Panc1 (cell line): ENCODE results near the gene GADD45A.

Experiments
- CTCF ChIP-seq: fragments of 450-650 bp; IDR thresholded peaks from 2 replicates; pipeline ENCODE4 v1.5.1; 2017; ENCODE audit warnings: mild to moderate bottlenecking
- POLR2AphosphoS5 ChIP-seq: IDR thresholded peaks from 2 replicates; pipeline ENCODE4 v1.6.1; 2012; ENCODE audit warnings: mild to moderate bottlenecking, low read depth, low read length, moderate library complexity
- REST ChIP-seq, 2 experiments: IDR thresholded peaks; 2 replicates each; pipeline ENCODE4 v1.6.1; 2011 to 2012; ENCODE audit warnings: low read depth in 2 of 2, control low read depth in 1 of 2, low read length in 1 of 2, mild to moderate bottlenecking in 1 of 2, moderate library complexity in 1 of 2; ENCODE audit not compliant: insufficient read depth in 1 of 2
- SIN3A ChIP-seq: IDR thresholded peaks from 2 replicates; pipeline ENCODE4 v1.6.1; 2012; ENCODE audit warnings: low read depth, mild to moderate bottlenecking, low read length, moderate library complexity, borderline replicate concordance; ENCODE audit not compliant: insufficient read depth
- TCF7L2 ChIP-seq: IDR thresholded peaks from 2 replicates; pipeline ENCODE4 v1.6.1; 2011; ENCODE audit warnings: mild to moderate bottlenecking, low read depth, low read length, inconsistent platforms

GRCh38 chr1:67652800-67653199 lies 32.2 kb upstream of the GADD45A start:
- no peak for TF ChIP-seq CTCF
- no peak for TF ChIP-seq REST (IDR thresholded peaks at IDR 0.05; ENCODE audit: insufficient read depth in 1 of 2, low read depth in 2 of 2, low read length in 1 of 2)
- no peak for TF ChIP-seq POLR2AphosphoS5
- TF ChIP-seq SIN3A = no peak
- no peak for TF ChIP-seq TCF7L2
